A549 (cell line): Measurements from ENCODE around the gene NXPE3. TPM values are rescaled to one million over a fixed set of nuclear protein-coding genes. Genes with fewer than 3 reads are reported as not detected.

ENCODE experiments used
- ATAC-seq, 2 experiments: fragments of 200-7000 bp in 1 of 2; fragments of >200 bp in 1 of 2; cut with Nextera tagmentation in 1 of 2; cut with Tn5 transposase in 1 of 2; 3 replicates each; pipeline versions ENCODE4 v1.8.0 to v1.9.1; 2018 to 2020; ENCODE audit warnings: mild to moderate bottlenecking in 1 of 2, moderate library complexity in 1 of 2
- CTCF ChIA-PET: fragments of 300-600 bp; sonication (Branson Sonifier 250); formaldehyde crosslinking; extraction: SDS; loops from one replicate; lab custom pipeline; 2021; ENCODE audit warnings: antibody characterized with exemption, inconsistent platforms; lab: Yijun Ruan, JAX
- POLR2A ChIA-PET: fragments of 350-600 bp; formaldehyde crosslinking; extraction: SDS; loops from one replicate; lab custom pipeline; 2021; ENCODE audit warnings: antibody characterized with exemption, inconsistent platforms; lab: Yijun Ruan, JAX
- DNase-seq, 2 experiments: peaks; one replicate each; pipeline versions ENCODE4 v3.0.0 to v3.0.0-alpha.2; 2011 to 2016; ENCODE audit warnings: low read depth in 1 of 2, low spot score in 1 of 2
- FAIRE-seq: peaks from 2 replicates; lab custom pipeline; 2011; peaks lifted over from hg19 to GRCh38; lab: Jason Lieb, UNC
- H3K27ac ChIP-seq, 2 experiments: fragments of >200 bp; sonication (Bioruptor Twin); formaldehyde crosslinking; 3 replicates each; pipeline ENCODE4 v1.5.1; 2016 to 2017
- H3K4me1 ChIP-seq: fragments of >200 bp; sonication (Bioruptor Twin); formaldehyde crosslinking; 3 replicates; pipeline ENCODE4 v1.6.1; 2016
- H3K4me2 ChIP-seq: fragments of >200 bp; sonication (Bioruptor Twin); formaldehyde crosslinking; 3 replicates; pipeline ENCODE4 v1.6.1; 2016
- H3K4me3 ChIP-seq: fragments of >200 bp; sonication (Bioruptor Twin); formaldehyde crosslinking; 3 replicates; pipeline ENCODE4 v1.5.1; 2016
- H3K9me3 ChIP-seq: fragments of >200 bp; sonication (Bioruptor Twin); formaldehyde crosslinking; 3 replicates; pipeline ENCODE4 v1.6.1; 2016
- CBX2 ChIP-seq: fragments of 200-600 bp; sonication (generic); IDR thresholded peaks from 2 replicates; pipeline ENCODE4 v1.6.1; 2016; ENCODE audit warnings: low read depth, mild to moderate bottlenecking, borderline replicate concordance
- CEBPB ChIP-seq, 2 experiments: fragments of >200 bp in 1 of 2; sonication (Bioruptor Twin) in 1 of 2; formaldehyde crosslinking in 1 of 2; IDR thresholded peaks; 2 replicates each; pipeline ENCODE4 v1.6.1; 2012 to 2016
- FOSL2 ChIP-seq, 2 experiments: fragments of 450-650 bp in 1 of 2; fragments of >200 bp in 1 of 2; sonication (Bioruptor Twin) in 1 of 2; formaldehyde crosslinking; IDR thresholded peaks; 2 replicates each; pipeline versions ENCODE4 v1.5.0 to v1.6.1; 2016 to 2020; ENCODE audit warnings: mild to moderate bottlenecking in 1 of 2, moderate library complexity in 1 of 2
- JUNB ChIP-seq: fragments of >200 bp; sonication (Bioruptor Twin); formaldehyde crosslinking; IDR thresholded peaks from 2 replicates; pipeline ENCODE4 v1.6.1; 2016
- MAFK ChIP-seq: fragments of 450-650 bp; IDR thresholded peaks from 2 replicates; pipeline ENCODE4 v1.6.1; 2014; ENCODE audit not compliant: partially characterized antibody
- RAD21 ChIP-seq, 2 experiments: fragments of >200 bp in 1 of 2; sonication (Bioruptor Twin) in 1 of 2; formaldehyde crosslinking in 1 of 2; IDR thresholded peaks in 1 of 2; conservative IDR thresholded peaks in 1 of 2; 2 replicates in 1 of 2; 3 replicates in 1 of 2; pipeline ENCODE4 v1.6.1; 2012 to 2018; ENCODE audit warnings: inconsistent platforms in 1 of 2
- RFX5 ChIP-seq: fragments of 450-650 bp; IDR thresholded peaks from 2 replicates; pipeline ENCODE4 v1.7.1; 2014; ENCODE audit warnings: antibody characterized with exemption, mild to moderate bottlenecking, moderate library complexity
- RNF2 ChIP-seq: fragments of 200-600 bp; sonication (generic); IDR thresholded peaks from 2 replicates; pipeline ENCODE4 v1.6.1; 2016; ENCODE audit warnings: low read depth, mild to moderate bottlenecking, antibody characterized with exemption, moderate library complexity, borderline replicate concordance
- SREBF2 ChIP-seq: fragments of 450-650 bp; IDR thresholded peaks from 2 replicates; pipeline ENCODE4 v1.6.1; 2014; ENCODE audit warnings: mild to moderate bottlenecking, moderate library complexity
- ZC3H11A ChIP-seq: fragments of 450-650 bp; IDR thresholded peaks from 2 replicates; pipeline ENCODE4 v1.6.1; 2014; ENCODE audit warnings: antibody characterized with exemption, mild to moderate bottlenecking
- WGBS: methylation state at CpG from one replicate; pipeline ENCODE4 v1.1.6; 2017; ENCODE audit errors: missing lambda C conversion rate; 5-methylcytosine and 5-hydroxymethylcytosine counted together
- polyA plus RNA-seq, 4 experiments: library from polyadenylated mRNA; depleted of rRNA in 3 of 4; stranded (reverse); fragments of >200 nt; fragmentation: RNase III in 1 of 4; extraction: RNeasy Plus Mini Kit Qiagen cat#74134 plus additional on column Dnase treatment in 1 of 4; gene quantifications; 2 replicates in 3 of 4; 3 replicates in 1 of 4; pipeline ENCODE4 v1.2.3, GENCODE V29; 2011 to 2017

Gene NXPE3
- polyA plus RNA-seq, 2 of the 4 experiments (the other 2 are of a cell fraction), result 48.6 to 49.5 TPM

- POLR2A ChIA-PET, result no interaction called here
- Histone ChIP-seq H3K4me3 (no peak overlapping the region), H3K4me1 (no peaks in the 10 kb centered on the region), H3K27ac (no peak overlapping the region), H3K4me2 (no peak overlapping the region), H3K9me3 (0 out of 3 replicates have a peak, but pooled peaks cover 3% of the 10 kb centered on the region)
- ATAC-seq, result no peak
- CTCF ChIA-PET, result interaction anchor here (0.6 to 1.0 kb wide), 2 partner anchors 20 to 62 kb away, joined by 3 to 4 read pairs; no protein-coding TSS in a partner anchor
- no peak for DNase-seq
- no peak for TF ChIP-seq SREBF2
- TF ChIP-seq JUNB, result no peak
- no peak for TF ChIP-seq FOSL2 (IDR thresholded peaks at IDR 0.05)
- no peak for TF ChIP-seq FOSL2 (CRISPR knock-in tag; IDR thresholded peaks at IDR 0.05)
- TF ChIP-seq CBX2, result no peak
- TF ChIP-seq MAFK, result no peak
- TF ChIP-seq CEBPB (IDR thresholded peaks at IDR 0.05), result no peak
- TF ChIP-seq RNF2, result no peak
- no peak for TF ChIP-seq ZC3H11A
- no peak for TF ChIP-seq RFX5
- no peak for TF ChIP-seq RAD21 (conservative IDR thresholded peaks at IDR 0.05 in 1 of 2, IDR thresholded peaks at IDR 0.05 in 1 of 2)
- no peak for FAIRE-seq
- 70% methylated on average over 8 of the region's 8 CpGs for WGBS
These were observed 97.1 kb downstream of the NXPE3 start for GRCh38 chr3:101876142-101876541.

Other genes starting within 250 kb of the NXPE3 start
- gene TRMT10C, start 217.3 kb upstream of the NXPE3 start, polyA plus RNA-seq (2011; rRNA removed), result 27.7 and 37.0 TPM in 2 replicates
- gene TRMT10C, start 217.3 kb upstream of the NXPE3 start, polyA plus RNA-seq (2017; fragmentation: RNase III; extraction: RNeasy Plus Mini Kit Qiagen cat#74134 plus additional on column Dnase treatment), result 30.8 to 32.7 TPM (median 32.5 TPM) in 3 replicates
- gene PCNP, start 205.0 kb upstream of the NXPE3 start, polyA plus RNA-seq (2011; rRNA removed), result 95.8 and 135 TPM in 2 replicates
- 114 to 125 TPM (median 119 TPM) in 3 replicates for gene PCNP, start 205.0 kb upstream of the NXPE3 start, polyA plus RNA-seq (2017; fragmentation: RNase III; extraction: RNeasy Plus Mini Kit Qiagen cat#74134 plus additional on column Dnase treatment)
- gene ZBTB11, start 102.1 kb upstream of the NXPE3 start, polyA plus RNA-seq (2011; rRNA removed), result 18.8 and 24.3 TPM in 2 replicates
- gene ZBTB11, start 102.1 kb upstream of the NXPE3 start, polyA plus RNA-seq (2017; fragmentation: RNase III; extraction: RNeasy Plus Mini Kit Qiagen cat#74134 plus additional on column Dnase treatment), result 11.3 to 12.0 TPM (median 11.6 TPM) in 3 replicates
- 1,426 and 1,646 TPM in 2 replicates for gene RPL24, start 92.5 kb upstream of the NXPE3 start, polyA plus RNA-seq (2011; rRNA removed)
- gene RPL24, start 92.5 kb upstream of the NXPE3 start, polyA plus RNA-seq (2017; fragmentation: RNase III; extraction: RNeasy Plus Mini Kit Qiagen cat#74134 plus additional on column Dnase treatment), result 1,830 to 2,100 TPM (median 1,839 TPM) in 3 replicates
- gene CEP97, start 54.6 kb upstream of the NXPE3 start, polyA plus RNA-seq (2011; rRNA removed), result 4.0 and 6.7 TPM in 2 replicates
- 4.6 to 5.2 TPM (median 5.1 TPM) in 3 replicates for gene CEP97, start 54.6 kb upstream of the NXPE3 start, polyA plus RNA-seq (2017; fragmentation: RNase III; extraction: RNeasy Plus Mini Kit Qiagen cat#74134 plus additional on column Dnase treatment)
- 32.9 and 36.1 TPM in 2 replicates for gene NFKBIZ, start 70.3 kb downstream of the NXPE3 start, polyA plus RNA-seq (2011; rRNA removed)
- 14.4 to 19.8 TPM (median 16.6 TPM) in 3 replicates for gene NFKBIZ, start 70.3 kb downstream of the NXPE3 start, polyA plus RNA-seq (2017; fragmentation: RNase III; extraction: RNeasy Plus Mini Kit Qiagen cat#74134 plus additional on column Dnase treatment)